Smooth muscle cell (in vitro differentiated cells): ENCODE results near the gene MON2. TPM values are rescaled to one million over a fixed set of nuclear protein-coding genes. Genes with fewer than 3 reads are reported as not detected.

ENCODE experiments used
- DNase-seq: peaks from one replicate; lab custom pipeline; 2025; ENCODE audit not compliant: unreplicated experiment; lab: John Stamatoyannopoulos, UW
- H2AFZ ChIP-seq: fragments of 200-600 bp; sonication (generic); 2 replicates; pipeline ENCODE4 v1.6.0; 2016; ENCODE audit warnings: antibody characterized with exemption, low read depth, mild to moderate bottlenecking
- H3F3A ChIP-seq: fragments of 200-600 bp; sonication (generic); 2 replicates; pipeline ENCODE4 v1.6.0; 2017; ENCODE audit warnings: antibody characterized with exemption, low read depth
- H3K27ac ChIP-seq: fragments of 200-600 bp; sonication (generic); 2 replicates; pipeline ENCODE4 v1.5.1; 2016; ENCODE audit warnings: low read depth, mild to moderate bottlenecking
- H3K27me3 ChIP-seq: fragments of 200-600 bp; sonication (generic); 2 replicates; pipeline ENCODE4 v1.6.1; 2016; ENCODE audit warnings: low read depth, mild to moderate bottlenecking
- H3K36me3 ChIP-seq: fragments of 200-600 bp; sonication (generic); 2 replicates; pipeline ENCODE4 v1.5.1; 2016; ENCODE audit warnings: low read depth
- H3K4me1 ChIP-seq: fragments of 200-600 bp; sonication (generic); 2 replicates; pipeline ENCODE4 v1.5.1; 2016; ENCODE audit warnings: low read depth
- H3K4me2 ChIP-seq: fragments of 200-600 bp; sonication (generic); 2 replicates; pipeline ENCODE4 v1.6.0; 2016; ENCODE audit warnings: mild to moderate bottlenecking
- H3K4me3 ChIP-seq: fragments of 200-600 bp; sonication (generic); 2 replicates; pipeline ENCODE4 v1.5.1; 2016; ENCODE audit warnings: mild to moderate bottlenecking
- H3K79me2 ChIP-seq: fragments of 200-600 bp; sonication (generic); 2 replicates; pipeline ENCODE4 v1.6.0; 2016; ENCODE audit warnings: low read depth, mild to moderate bottlenecking
- H3K9ac ChIP-seq: fragments of 200-600 bp; sonication (generic); 2 replicates; pipeline ENCODE4 v1.6.0; 2016; ENCODE audit warnings: low read depth
- H3K9me3 ChIP-seq: fragments of 200-600 bp; sonication (generic); replicated peaks from 2 replicates; pipeline ENCODE4 v1.5.1; 2016; ENCODE audit warnings: low read depth
- H4K20me1 ChIP-seq: fragments of 200-600 bp; sonication (generic); 2 replicates; pipeline ENCODE4 v1.6.0; 2016; ENCODE audit warnings: low read depth
- CTCF ChIP-seq: fragments of 200-600 bp; sonication (generic); IDR thresholded peaks from 2 replicates; pipeline ENCODE4 v1.5.1; 2017; ENCODE audit warnings: borderline replicate concordance, mild to moderate bottlenecking, antibody characterized with exemption; ENCODE audit not compliant: insufficient read depth, poor library complexity, severe bottlenecking
- WGBS: methylation state at CpG from one replicate; pipeline ENCODE4 v1.1.7; 2016; ENCODE audit warnings: low lambda C conversion rate; 5-methylcytosine and 5-hydroxymethylcytosine counted together
- polyA plus RNA-seq: library from polyadenylated mRNA; unstranded; fragments of >200 nt; fragmentation: Nextera tagmentation; extraction: Ambion mirVana; gene quantifications from 2 replicates; pipeline ENCODE4 v1.2.1, GENCODE V29; 2016
- total RNA-seq: library from RNA; depleted of rRNA; stranded (reverse); fragments of >200 nt; gene quantifications from 2 replicates; pipeline ENCODE4 v1.2.3, GENCODE V29; 2014

Gene MON2
- total and polyA plus RNA-seq, 2 experiments from 2014 or later, result 18.1 to 72.5 TPM

GRCh38 chr12:62516927-62517326, 50.3 kb downstream of the MON2 start:
- H3F3A ChIP-seq, result no peaks in the 10 kb centered on the region
- peaks cover 3% of the 10 kb centered on the region for H3K36me3 ChIP-seq
- H2AFZ ChIP-seq, result no peak overlapping the region
- no peak overlapping the region for H3K27ac ChIP-seq
- H4K20me1 ChIP-seq, result no peaks in the 10 kb centered on the region
- no peaks in the 10 kb centered on the region for H3K9me3 ChIP-seq
- no peaks in the 10 kb centered on the region for H3K27me3 ChIP-seq
- no peak overlapping the region for H3K4me2 ChIP-seq
- no peak overlapping the region for H3K4me3 ChIP-seq
- no peaks in the 10 kb centered on the region for H3K79me2 ChIP-seq
- no peak for DNase-seq
- no peak for TF ChIP-seq CTCF
- H3K9ac ChIP-seq, result no peak overlapping the region
- no peaks in the 10 kb centered on the region for H3K4me1 ChIP-seq

GRCh38 chr12:62517887-62518286, 51.3 kb downstream of the MON2 start:
- H3K4me2 ChIP-seq, result no peak overlapping the region
- no peaks in the 10 kb centered on the region for H3K79me2 ChIP-seq
- H2AFZ ChIP-seq, result no peak overlapping the region
- no peaks in the 10 kb centered on the region for H3K27me3 ChIP-seq
- no peak for TF ChIP-seq CTCF
- peaks cover 3% of the 10 kb centered on the region for H3K36me3 ChIP-seq
- no peak overlapping the region for H3K27ac ChIP-seq
- no peak overlapping the region for H3K4me3 ChIP-seq
- no peaks in the 10 kb centered on the region for H3K4me1 ChIP-seq
- 88% methylated on average over 2 of the region's 2 CpGs for WGBS
- H3F3A ChIP-seq, result no peaks in the 10 kb centered on the region
- no peaks in the 10 kb centered on the region for H4K20me1 ChIP-seq
- no peaks in the 10 kb centered on the region for H3K9me3 ChIP-seq
- no peak for DNase-seq
- H3K9ac ChIP-seq, result no peak overlapping the region

- Histone ChIP-seq H3K9ac (no peak overlapping the region), H3K36me3 (peaks cover 3% of the 10 kb centered on the region), H3K79me2 (no peaks in the 10 kb centered on the region), H3F3A (no peaks in the 10 kb centered on the region), H3K4me3 (no peak overlapping the region), H3K27me3 (no peaks in the 10 kb centered on the region), H4K20me1 (no peaks in the 10 kb centered on the region), H3K4me1 (no peaks in the 10 kb centered on the region), H2AFZ (no peak overlapping the region), H3K27ac (no peak overlapping the region), H3K9me3 (no peaks in the 10 kb centered on the region), H3K4me2 (no peak overlapping the region)
- no peak for DNase-seq
- WGBS, result 90% methylated on average over 5 of the region's 5 CpGs
- no peak for TF ChIP-seq CTCF
These were observed 52.4 kb downstream of the MON2 start for GRCh38 chr12:62519043-62519442.

- Histone ChIP-seq H3K4me2 (no peak overlapping the region), H3K79me2 (no peaks in the 10 kb centered on the region), H3K27me3 (no peaks in the 10 kb centered on the region), H3F3A (no peaks in the 10 kb centered on the region), H2AFZ (no peak overlapping the region), H3K4me3 (no peak overlapping the region), H3K36me3 (peaks cover 15% of the 10 kb centered on the region), H3K9me3 (no peaks in the 10 kb centered on the region), H3K27ac (no peak overlapping the region), H4K20me1 (no peaks in the 10 kb centered on the region), H3K9ac (no peak overlapping the region), H3K4me1 (no peaks in the 10 kb centered on the region)
- no peak for TF ChIP-seq CTCF
- 95% methylated on average over 5 of the region's 5 CpGs for WGBS
- DNase-seq, result no peak
These were observed 53.7 kb downstream of the MON2 start for GRCh38 chr12:62520361-62520760.
